Colonic mucosa (tissue), 4 donors: ENCODE results near the gene TMEM231. TPM values are rescaled to one million over a fixed set of nuclear protein-coding genes. Genes with fewer than 3 reads are reported as not detected.
A peak's percentile ranks its signal among the peaks of the same experiment; 100 is the strongest.

ENCODE experiments used
- DNase-seq: peaks from one replicate; pipeline ENCODE4 v3.0.0-alpha.2; 2020
- H3K27ac ChIP-seq: fragments of 200-600 bp; one replicate; pipeline ENCODE4 v1.8.0; 2021
- H3K27me3 ChIP-seq: fragments of 200-600 bp; one replicate; pipeline ENCODE4 v1.8.0; 2021
- H3K36me3 ChIP-seq: fragments of 200-600 bp; one replicate; pipeline ENCODE4 v1.8.0; 2021
- H3K4me1 ChIP-seq: fragments of 200-600 bp; one replicate; pipeline ENCODE4 v1.8.0; 2021; ENCODE audit warnings: mild to moderate bottlenecking
- H3K4me3 ChIP-seq: fragments of 200-600 bp; one replicate; pipeline ENCODE4 v1.8.0; 2021
- H3K9ac ChIP-seq, 2 donors: one replicate each; pipeline ENCODE4 v1.7.0; 2013; ENCODE audit warnings: control low read depth in 2 of 2, low read depth in 2 of 2, low read length in 2 of 2
- H3K9me3 ChIP-seq: fragments of 200-600 bp; one replicate; pipeline ENCODE4 v1.8.0; 2021
- intact Hi-C: fragments of 100-400 bp; cut with DNase I; formaldehyde crosslinking; loops from one replicate; pipeline ENCODE4 v1.14.1; 2022
- total RNA-seq, 2 donors: library from RNA; stranded (reverse); fragmentation: NEBNext Ultra II Directional in 1 of 2; extraction: Animal tissue kit (Norgen Biotek cat#: 25700) in 1 of 2; gene quantifications; one replicate each; pipeline ENCODE4 v1.2.1, GENCODE V29; 2021
- TF ChIP-seq, protein P1 (sequence below): fragments of 200-600 bp; IDR thresholded peaks from one replicate; pipeline ENCODE4 v1.8.0; 2022; ENCODE audit warnings: antibody characterized with exemption, mild to moderate bottlenecking
- donor health status: healthy.
- donor health status: DM: no; HTN: no; CAD: no.
- donor health status: DM: no; HTN: no; CAD: no.

Gene TMEM231
- total RNA-seq, 2 donors from 2014 or later, result 4.7 to 6.3 TPM

DNA sequence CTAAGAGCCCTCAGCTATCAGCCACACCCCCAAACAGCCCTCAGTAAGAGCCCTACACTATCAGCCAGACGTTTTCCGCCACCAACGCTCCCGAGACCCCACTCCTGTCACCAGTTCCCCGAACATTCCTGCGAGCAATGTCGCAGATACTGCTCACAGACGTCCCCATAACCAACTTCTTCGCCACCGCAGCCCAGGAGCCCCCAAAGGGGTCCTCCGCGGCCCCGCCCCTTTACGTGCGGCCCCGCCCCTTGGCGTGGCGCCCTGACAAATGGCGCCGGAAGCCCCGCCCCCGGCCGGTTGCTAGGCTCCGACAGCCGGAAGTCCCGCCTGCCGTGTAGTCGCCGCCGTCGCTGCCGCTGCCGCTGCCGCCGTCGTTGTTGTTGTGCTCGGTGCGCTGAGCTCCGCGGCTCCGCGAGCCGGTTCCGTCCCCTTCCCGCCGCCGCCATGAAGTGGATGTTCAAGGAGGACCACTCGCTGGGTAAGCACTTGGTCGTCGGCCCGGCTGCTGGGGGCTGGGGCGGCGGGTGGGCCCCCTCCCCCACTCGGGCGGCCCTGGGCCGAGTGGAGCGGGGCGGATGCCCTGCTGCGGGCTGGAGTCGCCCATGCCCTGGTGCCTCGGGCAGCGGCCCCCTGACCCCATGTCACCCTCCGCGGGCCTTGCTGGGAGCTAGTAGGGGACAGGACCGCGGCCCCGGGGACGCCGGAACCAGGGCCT lies 10.1 kb upstream of the TMEM231 start, which contains the start of gene GABARAPL2:
Gene GABARAPL2 (plus strand): TSS at position 340 of the 718 bp plus-strand sequence. CDS start 108 bp downstream, at position 448.
- Histone ChIP-seq H3K4me1 (peaks cover 11% of the 10 kb centered on the region), H3K27ac (peak within 1 kb of the TSS; percentile 76), H3K36me3 (peaks cover 8% of the 10 kb centered on the region), H3K9me3 (no peaks in the 10 kb centered on the region), H3K27me3 (no peaks in the 10 kb centered on the region), H3K9ac (peak within 1 kb of the TSS; percentile 80 to 89), H3K4me3 (peak within 1 kb of the TSS; percentile 97)
- intact Hi-C loops, result no loop called here
- DNase-seq, result peak; percentile 88
- TF ChIP-seq, protein P1, sequence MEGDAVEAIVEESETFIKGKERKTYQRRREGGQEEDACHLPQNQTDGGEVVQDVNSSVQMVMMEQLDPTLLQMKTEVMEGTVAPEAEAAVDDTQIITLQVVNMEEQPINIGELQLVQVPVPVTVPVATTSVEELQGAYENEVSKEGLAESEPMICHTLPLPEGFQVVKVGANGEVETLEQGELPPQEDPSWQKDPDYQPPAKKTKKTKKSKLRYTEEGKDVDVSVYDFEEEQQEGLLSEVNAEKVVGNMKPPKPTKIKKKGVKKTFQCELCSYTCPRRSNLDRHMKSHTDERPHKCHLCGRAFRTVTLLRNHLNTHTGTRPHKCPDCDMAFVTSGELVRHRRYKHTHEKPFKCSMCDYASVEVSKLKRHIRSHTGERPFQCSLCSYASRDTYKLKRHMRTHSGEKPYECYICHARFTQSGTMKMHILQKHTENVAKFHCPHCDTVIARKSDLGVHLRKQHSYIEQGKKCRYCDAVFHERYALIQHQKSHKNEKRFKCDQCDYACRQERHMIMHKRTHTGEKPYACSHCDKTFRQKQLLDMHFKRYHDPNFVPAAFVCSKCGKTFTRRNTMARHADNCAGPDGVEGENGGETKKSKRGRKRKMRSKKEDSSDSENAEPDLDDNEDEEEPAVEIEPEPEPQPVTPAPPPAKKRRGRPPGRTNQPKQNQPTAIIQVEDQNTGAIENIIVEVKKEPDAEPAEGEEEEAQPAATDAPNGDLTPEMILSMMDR, result no peak

DNA sequence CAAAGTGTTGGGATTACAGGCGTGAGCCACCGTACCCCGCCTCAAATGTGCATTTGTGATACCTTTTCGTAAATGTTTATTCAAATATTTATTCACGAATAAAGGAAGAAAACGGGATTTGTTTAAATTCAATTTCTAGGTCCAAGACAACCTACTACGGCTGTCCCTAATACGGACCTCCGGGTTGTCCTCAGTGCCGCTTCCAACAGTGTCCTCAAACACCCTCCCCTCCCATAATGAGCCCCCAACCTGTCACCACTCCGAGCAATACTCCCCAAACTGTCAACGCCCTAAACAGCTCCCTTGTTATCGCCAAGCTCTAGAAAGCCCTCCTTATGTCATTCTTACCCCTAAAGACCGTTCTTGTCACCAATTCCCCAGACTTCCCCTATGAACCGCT lies 9.6 kb upstream of the TMEM231 start:
- Histone ChIP-seq H3K4me3 (peak overlapping the region; percentile 97), H3K27ac (peak overlapping the region; percentile 76), H3K4me1 (peaks cover 8% of the 10 kb centered on the region), H3K27me3 (no peaks in the 10 kb centered on the region), H3K9ac (peak overlapping the region; percentile 57 to 80), H3K9me3 (no peaks in the 10 kb centered on the region), H3K36me3 (peaks cover 8% of the 10 kb centered on the region)
- DNase-seq, result no peak
- TF ChIP-seq, protein P1, result no peak
- intact Hi-C loops, result no loop called here

- Histone ChIP-seq H3K36me3 (no peaks in the 10 kb centered on the region), H3K9me3 (no peaks in the 10 kb centered on the region), H3K4me3 (no peak overlapping the region), H3K27me3 (no peaks in the 10 kb centered on the region), H3K27ac (no peak overlapping the region), H3K9ac (no peak overlapping the region), H3K4me1 (no peaks in the 10 kb centered on the region)
- DNase-seq, result no peak
- intact Hi-C loops, result loop anchor here (5.0 kb wide), 1 partner anchor 97 kb away; the partner anchor contains the start of gene TMEM170A
- TF ChIP-seq, protein P1, result no peak
Measured at GRCh38 chr16:75559564-75560372, 3.7 kb upstream of the TMEM231 start.

- intact Hi-C loops, result loop anchor here (5.0 kb wide), 1 partner anchor 97 kb away; the partner anchor contains the start of gene TMEM170A
- Histone ChIP-seq H3K27me3 (no peaks in the 10 kb centered on the region), H3K27ac (no peak overlapping the region), H3K9ac (no peak overlapping the region), H3K9me3 (no peaks in the 10 kb centered on the region), H3K4me1 (no peaks in the 10 kb centered on the region), H3K4me3 (no peak overlapping the region), H3K36me3 (no peaks in the 10 kb centered on the region)
- DNase-seq, result no peak
- TF ChIP-seq, protein P1, result no peak
Measured at GRCh38 chr16:75558846-75559401, 2.9 kb upstream of the TMEM231 start.

- no peaks in the 10 kb centered on the region for H3K9me3 ChIP-seq
- H3K9ac ChIP-seq, result no peak overlapping the region
- peak overlapping the region; percentile 53 for H3K27ac ChIP-seq
- no peak overlapping the region for H3K4me3 ChIP-seq
- DNase-seq, result no peak
- H3K27me3 ChIP-seq, result no peaks in the 10 kb centered on the region
- no peaks in the 10 kb centered on the region for H3K36me3 ChIP-seq
- TF ChIP-seq, protein P1, result no peak
- no peaks in the 10 kb centered on the region for H3K4me1 ChIP-seq
- intact Hi-C loops, result loop anchor here (5.0 kb wide), 1 partner anchor 94 kb away; the partner anchor contains the start of gene TMEM170A
Measured at GRCh38 chr16:75556431-75556950, 439 bp upstream of the TMEM231 start.
